HAP-1 (cell line): ENCODE measurements around the gene CNMD.

Experiments
- DNase-seq, 2 experiments: peaks; one replicate each; pipeline ENCODE4 v3.0.0-alpha.2; 2016 to 2020; ENCODE audit warnings: low spot score in 2 of 2
- H3K27me3 ChIP-seq: fragments of 250-450 bp; sonication (Bioruptor Pico); 2 replicates; pipeline ENCODE4 v1.5.1; 2020; ENCODE audit warnings: low read depth, mild to moderate bottlenecking, moderate library complexity
- H3K36me3 ChIP-seq: fragments of 250-450 bp; sonication (Bioruptor Pico); replicated peaks from 2 replicates; pipeline ENCODE4 v1.5.1; 2020; ENCODE audit warnings: mild to moderate bottlenecking
- H3K4me1 ChIP-seq: fragments of 250-450 bp; sonication (Bioruptor Pico); 2 replicates; pipeline ENCODE4 v1.5.1; 2020; ENCODE audit warnings: mild to moderate bottlenecking
- H3K4me3 ChIP-seq: fragments of 250-450 bp; sonication (Bioruptor Pico); 2 replicates; pipeline ENCODE4 v1.5.1; 2020; ENCODE audit warnings: mild to moderate bottlenecking, moderate library complexity
- H3K9me3 ChIP-seq: fragments of 250-450 bp; sonication (Bioruptor Pico); 2 replicates; pipeline ENCODE4 v1.5.1; 2020; ENCODE audit warnings: mild to moderate bottlenecking, moderate library complexity
- in situ Hi-C: fragments of 300-500 bp; cut with MboI; formaldehyde crosslinking; loops from 3 replicates; pipeline ENCODE4 v1.14.3; 2020; ENCODE audit warnings: low sequenced_read_pairs, inconsistent platforms, mixed read lengths

The CNMD gene

GRCh38 chr13:52739468-52740071, at the start of gene CNMD:
Gene CNMD (minus strand): TSS chr13:52739820. CDS start chr13:52739701, 119 bp downstream.
- in situ Hi-C loops, result no loop called here
- Histone ChIP-seq H3K27me3 (no peaks in the 10 kb centered on the region), H3K9me3 (no peaks in the 10 kb centered on the region), H3K4me3 (no peak within 1 kb of the TSS), H3K36me3 (no peaks in the 10 kb centered on the region; the same call in 1 of the 2 replicates), H3K4me1 (peaks cover 29% of the 10 kb centered on the region)
- DNase-seq, result no peak

DNA sequence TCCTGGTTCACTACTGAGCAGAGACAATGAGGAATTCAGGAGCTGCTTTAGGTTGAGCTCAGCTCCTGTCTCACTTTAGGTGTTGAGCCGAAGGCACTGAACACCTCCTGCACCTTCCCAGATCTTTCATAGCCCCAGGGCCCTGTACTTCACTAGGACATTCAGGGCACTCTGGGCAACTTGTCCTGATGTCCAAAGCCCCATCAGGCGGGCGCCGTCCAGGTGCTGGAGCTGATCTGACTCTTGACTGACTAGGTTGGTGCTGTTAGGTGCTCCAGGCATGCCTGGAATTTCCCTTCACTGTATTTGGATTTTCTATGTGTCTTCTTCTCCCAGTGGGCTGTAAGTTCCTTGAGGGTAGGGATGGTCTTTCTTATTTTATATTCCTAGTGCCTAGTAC, 48.4 kb upstream of the CNMD start:
- no peaks in the 10 kb centered on the region for H3K4me1 ChIP-seq
- no peak for DNase-seq
- no peaks in the 10 kb centered on the region for H3K27me3 ChIP-seq
- no peaks in the 10 kb centered on the region for H3K36me3 ChIP-seq
- no peaks in the 10 kb centered on the region for H3K9me3 ChIP-seq
- in situ Hi-C loops, result no loop called here
- H3K4me3 ChIP-seq, result no peak overlapping the region

DNA sequence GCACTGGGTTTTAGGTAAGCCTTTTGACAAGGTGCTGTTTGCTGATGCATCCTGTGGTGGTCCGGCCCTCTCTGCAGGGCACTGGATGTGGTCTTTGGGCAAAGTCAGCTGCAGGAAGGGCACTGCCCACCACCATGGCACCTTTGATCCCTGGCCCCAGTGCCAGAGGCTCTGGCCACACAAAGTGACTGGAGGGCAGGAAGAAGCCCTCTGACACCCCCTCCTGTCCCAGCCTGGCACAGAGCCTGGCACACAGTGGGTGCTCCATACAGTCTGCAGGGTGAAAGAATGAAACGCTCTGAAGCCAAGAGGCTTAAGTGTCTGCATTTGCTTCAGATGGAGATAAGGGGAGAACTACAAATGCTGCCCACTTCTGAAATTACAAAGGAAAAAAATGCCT, 47.6 kb upstream of the CNMD start:
- no peak for DNase-seq

GRCh38 chr13:52786766-52787165, 47.1 kb upstream of the CNMD start:
- H3K9me3 ChIP-seq, result no peaks in the 10 kb centered on the region
- no peak for DNase-seq
- H3K36me3 ChIP-seq, result no peaks in the 10 kb centered on the region
- in situ Hi-C loops, result no loop called here
- H3K27me3 ChIP-seq, result no peaks in the 10 kb centered on the region
- no peaks in the 10 kb centered on the region for H3K4me1 ChIP-seq
- no peak overlapping the region for H3K4me3 ChIP-seq

More for the DNA sequence above, 47.6 kb upstream of the CNMD start:
- Histone ChIP-seq H3K4me1 (no peaks in the 10 kb centered on the region), H3K9me3 (no peaks in the 10 kb centered on the region), H3K36me3 (no peaks in the 10 kb centered on the region), H3K4me3 (no peak overlapping the region), H3K27me3 (no peaks in the 10 kb centered on the region)
- in situ Hi-C loops, result no loop called here

DNA sequence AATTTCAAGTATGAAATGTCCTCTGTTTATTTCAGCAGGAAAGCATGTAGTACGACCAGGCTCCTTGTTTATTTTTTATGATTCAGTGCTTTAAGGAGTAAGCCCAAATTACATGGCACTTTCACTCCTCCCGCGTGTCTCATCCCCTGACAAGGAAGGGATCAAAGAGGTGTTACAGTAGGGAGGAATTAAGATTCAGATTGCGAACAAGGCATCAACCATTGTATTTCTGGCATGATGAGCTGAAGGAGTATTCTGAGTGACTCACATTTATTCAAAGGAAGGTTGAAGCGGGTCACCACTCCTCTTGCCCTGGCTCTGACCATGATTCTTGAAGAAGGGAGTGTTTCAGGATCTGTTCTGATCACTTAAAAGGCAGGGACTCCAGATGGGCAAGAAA, 46.1 kb upstream of the CNMD start:
- Histone ChIP-seq H3K4me3 (no peak overlapping the region), H3K4me1 (no peaks in the 10 kb centered on the region), H3K9me3 (no peaks in the 10 kb centered on the region), H3K36me3 (no peaks in the 10 kb centered on the region), H3K27me3 (no peaks in the 10 kb centered on the region)
- in situ Hi-C loops, result no loop called here
- no peak for DNase-seq

- H3K36me3 ChIP-seq, result no peaks in the 10 kb centered on the region
- no peak for DNase-seq
- H3K4me1 ChIP-seq, result no peaks in the 10 kb centered on the region
- H3K27me3 ChIP-seq, result no peaks in the 10 kb centered on the region
- H3K9me3 ChIP-seq, result no peaks in the 10 kb centered on the region
- in situ Hi-C loops, result no loop called here
- H3K4me3 ChIP-seq, result no peak overlapping the region
These were observed 45.1 kb upstream of the CNMD start for GRCh38 chr13:52784591-52785340.

DNA sequence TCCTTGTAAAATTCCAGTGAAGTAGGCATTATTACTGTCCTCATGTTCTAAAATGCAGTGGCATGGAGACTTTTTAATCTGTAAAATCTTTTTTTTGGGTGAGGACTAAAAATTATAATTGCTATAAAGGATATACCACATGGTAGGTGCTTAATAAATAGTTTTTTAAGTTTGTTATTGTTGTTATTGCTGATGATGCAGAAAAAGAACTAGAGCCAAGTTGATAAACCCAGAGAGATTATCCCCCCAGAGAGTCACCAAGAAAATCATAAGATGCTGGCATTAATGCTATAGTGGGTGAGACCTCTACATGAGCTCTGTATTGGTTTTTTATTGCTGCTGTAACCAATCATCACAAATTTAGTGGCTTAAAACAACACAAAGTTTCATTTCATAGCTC, 44.3 kb upstream of the CNMD start:
- DNase-seq, result no peak
- H3K27me3 ChIP-seq, result no peaks in the 10 kb centered on the region
- no peaks in the 10 kb centered on the region for H3K9me3 ChIP-seq
- H3K4me3 ChIP-seq, result no peak overlapping the region
- in situ Hi-C loops, result no loop called here
- H3K4me1 ChIP-seq, result peaks cover 6% of the 10 kb centered on the region
- no peaks in the 10 kb centered on the region for H3K36me3 ChIP-seq

GRCh38 chr13:52782471-52783448, 43.1 kb upstream of the CNMD start:
- DNase-seq, result no peak
- no peaks in the 10 kb centered on the region for H3K36me3 ChIP-seq
- H3K4me3 ChIP-seq, result no peak overlapping the region
- no peaks in the 10 kb centered on the region for H3K27me3 ChIP-seq
- no peaks in the 10 kb centered on the region for H3K9me3 ChIP-seq
- in situ Hi-C loops, result no loop called here
- H3K4me1 ChIP-seq, result peaks cover 7% of the 10 kb centered on the region

DNA sequence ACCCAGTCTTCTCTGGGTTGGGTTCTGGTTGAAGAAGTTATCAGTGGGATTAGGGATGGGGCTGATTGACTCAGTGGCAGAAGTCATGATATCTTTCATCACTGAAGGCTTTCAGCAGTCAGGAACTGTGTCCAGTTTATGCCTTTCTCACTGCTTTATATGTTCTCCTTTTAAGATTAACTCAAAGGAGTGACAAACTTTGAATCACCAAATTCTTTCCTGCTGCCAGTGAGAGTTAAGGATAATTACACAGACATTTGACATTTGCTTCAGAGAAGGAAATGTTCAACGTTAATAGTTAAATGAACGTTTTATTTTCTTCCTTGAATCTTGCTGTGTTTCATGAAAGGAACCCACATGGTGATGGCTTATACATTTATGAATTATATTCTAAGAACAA, 41.0 kb upstream of the CNMD start:
- Histone ChIP-seq H3K36me3 (no peaks in the 10 kb centered on the region), H3K4me3 (no peak overlapping the region), H3K9me3 (no peaks in the 10 kb centered on the region), H3K4me1 (peaks cover 7% of the 10 kb centered on the region), H3K27me3 (no peaks in the 10 kb centered on the region)
- in situ Hi-C loops, result no loop called here
- no peak for DNase-seq

DNA sequence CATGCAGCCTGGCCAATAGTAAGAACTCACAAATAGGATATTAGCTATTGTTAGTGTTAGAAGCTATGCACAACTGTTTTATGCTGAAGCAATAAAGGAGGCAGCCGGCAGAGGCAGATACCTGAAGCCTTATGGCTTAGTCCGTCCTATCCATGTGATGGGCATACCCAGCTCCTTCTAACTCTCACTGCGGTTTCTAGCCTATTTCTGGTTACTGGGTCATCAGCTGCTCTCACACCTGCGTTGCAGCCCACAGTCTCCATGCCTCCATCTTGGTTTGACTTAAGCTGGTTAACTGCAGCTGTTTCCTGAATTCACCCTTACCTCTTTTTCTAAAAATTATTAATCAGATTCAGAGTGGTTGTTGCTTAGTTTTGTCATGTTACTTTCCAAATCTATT, 40.5 kb upstream of the CNMD start:
- no peaks in the 10 kb centered on the region for H3K27me3 ChIP-seq
- no peaks in the 10 kb centered on the region for H3K9me3 ChIP-seq
- no peaks in the 10 kb centered on the region for H3K36me3 ChIP-seq
- no peak overlapping the region for H3K4me3 ChIP-seq
- peaks cover 7% of the 10 kb centered on the region for H3K4me1 ChIP-seq
- in situ Hi-C loops, result no loop called here
- no peak for DNase-seq

DNA sequence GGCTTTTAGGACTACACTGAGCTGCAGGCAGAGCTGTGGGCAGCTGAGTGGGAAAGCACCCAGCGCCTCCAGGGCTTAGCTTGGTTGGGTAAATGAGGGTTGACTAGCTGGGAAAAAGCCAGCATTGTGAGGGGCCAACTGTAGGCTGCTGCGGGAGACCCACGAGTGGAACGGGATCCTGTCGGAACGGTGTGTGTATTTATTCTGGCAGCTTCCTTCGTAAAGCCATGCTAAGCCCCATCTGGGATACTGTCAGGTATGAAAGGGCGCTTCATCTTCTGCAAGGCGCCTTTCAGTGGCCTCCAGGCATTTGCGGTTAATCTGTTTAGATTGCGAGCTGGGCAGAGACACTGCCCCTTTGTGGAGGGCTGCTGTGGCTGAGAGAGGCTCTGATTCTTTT, 39.5 kb upstream of the CNMD start:
- Histone ChIP-seq H3K36me3 (no peaks in the 10 kb centered on the region), H3K4me3 (no peak overlapping the region), H3K4me1 (peaks cover 7% of the 10 kb centered on the region), H3K9me3 (no peaks in the 10 kb centered on the region), H3K27me3 (no peaks in the 10 kb centered on the region)
- in situ Hi-C loops, result no loop called here
- peak; percentile 47 to 68 for DNase-seq

DNA sequence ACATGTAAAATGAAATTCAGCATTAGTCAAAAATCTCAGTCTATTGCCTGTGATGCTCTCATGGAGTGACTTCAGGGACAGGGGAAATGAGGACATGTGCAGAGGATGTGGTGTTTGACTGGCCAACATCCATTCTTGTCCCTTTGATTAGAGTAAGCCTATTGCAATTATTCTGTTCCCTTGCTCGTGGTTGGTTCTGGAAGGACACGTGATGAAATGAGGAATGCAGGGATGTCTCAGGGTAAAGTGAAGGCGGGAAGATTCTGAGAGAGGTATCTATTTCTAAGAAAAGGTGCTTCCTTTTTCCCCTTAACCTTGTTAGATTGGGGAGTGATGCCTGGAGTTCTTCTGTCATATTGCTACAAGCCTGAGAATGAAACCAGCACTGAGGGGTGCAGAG, 37.1 kb upstream of the CNMD start:
- Histone ChIP-seq H3K27me3 (no peaks in the 10 kb centered on the region), H3K36me3 (no peaks in the 10 kb centered on the region), H3K9me3 (no peaks in the 10 kb centered on the region), H3K4me1 (peaks cover 21% of the 10 kb centered on the region), H3K4me3 (no peak overlapping the region)
- in situ Hi-C loops, result no loop called here
- no peak for DNase-seq

- in situ Hi-C loops, result no loop called here
- H3K36me3 ChIP-seq, result no peaks in the 10 kb centered on the region
- DNase-seq, result no peak
- H3K27me3 ChIP-seq, result no peaks in the 10 kb centered on the region
- peaks cover 22% of the 10 kb centered on the region for H3K4me1 ChIP-seq
- no peak overlapping the region for H3K4me3 ChIP-seq
- no peaks in the 10 kb centered on the region for H3K9me3 ChIP-seq
These were observed 35.9 kb upstream of the CNMD start for GRCh38 chr13:52775511-52775910.
